GM18519 (cell line): ENCODE data around the gene KAT6B.
"Not testable (repeated sequence)": the region's sequence is repeated elsewhere in the genome, so short reads cannot be mapped to it uniquely, and the experiment has no call there.

ENCODE experiments used
- ATAC-seq: cut with Tn5 transposase; IDR thresholded peaks from one replicate; pipeline ENCODE4 v1.9.1; 2021; ENCODE audit warnings: mild to moderate bottlenecking, moderate library complexity; ENCODE audit not compliant: unreplicated experiment, low FRiP score

KAT6B gene

DNA sequence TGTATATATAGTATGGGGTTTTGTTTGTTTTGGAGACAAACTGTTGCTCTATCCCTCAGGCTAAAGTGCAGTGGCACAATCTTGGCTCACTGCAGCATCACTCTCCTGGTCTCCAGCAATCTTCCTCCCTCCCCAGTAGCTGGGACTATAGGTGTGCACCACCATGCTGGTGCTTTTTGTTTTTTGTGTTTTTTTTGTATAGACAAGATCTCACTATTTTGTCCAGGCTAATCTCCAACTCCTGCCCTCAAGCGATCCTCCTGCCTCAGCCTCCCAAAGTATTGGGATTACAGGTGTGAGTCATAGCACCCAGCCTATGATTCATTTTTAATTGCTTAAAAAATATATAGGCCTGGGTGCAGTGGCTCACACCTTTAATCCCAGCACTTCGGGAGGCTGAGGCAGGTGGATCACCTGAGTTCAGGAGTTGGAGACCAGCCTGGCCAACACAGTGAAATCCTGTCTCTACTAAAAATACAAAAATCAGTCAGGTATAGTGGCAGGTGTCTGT is 229.6 kb downstream of the KAT6B start:
- ATAC-seq = not testable (repeated sequence)

DNA sequence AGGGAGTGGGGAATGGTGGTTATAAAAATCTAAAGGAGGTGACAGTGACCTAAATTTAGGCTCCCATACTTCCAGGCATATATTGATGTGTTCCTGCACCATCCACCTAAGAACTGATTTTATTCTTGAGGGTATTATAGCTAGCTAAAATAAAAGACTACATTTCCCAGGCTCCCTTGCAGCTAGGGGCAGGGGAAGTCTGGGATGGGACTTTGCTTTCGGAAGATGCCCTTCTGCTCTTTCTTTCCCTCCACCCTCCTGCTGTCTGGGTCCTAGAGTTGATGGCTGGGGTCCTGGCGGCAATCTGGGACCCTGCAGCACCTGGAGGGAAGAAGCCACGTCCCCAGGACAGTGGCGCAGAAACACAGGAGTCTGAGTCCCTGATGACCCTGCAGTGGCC is 231.3 kb downstream of the KAT6B start:
- ATAC-seq = no peak

DNA sequence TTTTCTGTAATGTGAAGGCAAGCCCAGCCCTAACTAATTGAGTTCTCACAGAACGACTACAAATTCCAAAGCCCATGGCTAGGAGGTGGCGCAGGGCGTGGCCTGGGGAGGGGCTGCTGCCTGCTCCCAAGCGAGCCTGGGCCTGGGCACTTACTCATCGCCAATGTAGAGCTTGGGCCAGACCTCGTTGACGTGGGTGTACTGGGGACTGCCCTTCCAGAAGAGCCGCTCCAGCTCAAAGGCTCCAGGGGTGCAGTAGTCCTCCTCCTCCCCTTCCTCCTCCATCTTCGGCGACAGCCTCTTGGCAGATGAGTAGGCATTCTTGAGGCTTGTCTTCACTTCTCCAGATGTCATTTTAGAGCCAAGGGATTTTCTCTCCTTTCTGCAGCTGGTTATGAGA is 231.8 kb downstream of the KAT6B start:
- ATAC-seq = no peak

DNA sequence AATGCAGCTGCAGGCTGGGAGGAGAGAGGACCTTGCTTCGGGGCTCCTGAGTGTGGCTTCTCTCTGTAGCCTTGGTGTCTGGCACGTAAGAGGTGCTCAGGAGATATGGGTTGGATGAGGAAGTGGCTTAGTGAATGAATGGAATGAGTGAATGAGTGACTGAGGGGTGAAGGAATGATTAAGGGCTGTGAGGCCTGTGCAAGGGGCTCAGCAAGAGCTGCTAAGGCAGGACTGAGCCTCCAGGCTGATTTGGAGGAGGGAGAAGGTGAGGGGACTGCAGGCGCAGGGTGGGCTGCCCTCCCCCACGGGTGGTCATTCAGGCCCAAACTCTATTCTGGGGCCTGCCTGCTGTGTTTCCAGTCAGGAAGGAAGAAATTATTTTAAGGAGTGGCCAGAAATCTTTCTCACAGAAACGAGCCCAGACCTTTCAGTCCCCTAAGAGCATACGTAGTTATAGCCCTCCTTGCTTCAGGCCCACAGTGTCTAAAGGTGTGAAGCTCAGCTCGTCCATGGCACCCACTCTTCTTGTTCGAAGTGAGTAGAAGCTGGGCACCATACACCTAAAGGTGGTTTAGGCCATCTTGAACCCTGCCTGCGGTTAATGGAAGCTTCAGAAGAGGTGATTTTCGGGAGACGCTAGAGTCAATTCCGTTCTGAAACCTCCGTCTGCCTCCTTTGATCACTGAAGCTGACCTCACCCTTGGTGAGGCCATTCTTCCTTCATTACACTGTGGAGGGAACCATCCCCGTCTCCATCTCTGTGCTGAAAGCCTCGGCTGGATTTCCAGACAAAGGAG is 235.5 kb downstream of the KAT6B start:
- ATAC-seq = no peak

DNA sequence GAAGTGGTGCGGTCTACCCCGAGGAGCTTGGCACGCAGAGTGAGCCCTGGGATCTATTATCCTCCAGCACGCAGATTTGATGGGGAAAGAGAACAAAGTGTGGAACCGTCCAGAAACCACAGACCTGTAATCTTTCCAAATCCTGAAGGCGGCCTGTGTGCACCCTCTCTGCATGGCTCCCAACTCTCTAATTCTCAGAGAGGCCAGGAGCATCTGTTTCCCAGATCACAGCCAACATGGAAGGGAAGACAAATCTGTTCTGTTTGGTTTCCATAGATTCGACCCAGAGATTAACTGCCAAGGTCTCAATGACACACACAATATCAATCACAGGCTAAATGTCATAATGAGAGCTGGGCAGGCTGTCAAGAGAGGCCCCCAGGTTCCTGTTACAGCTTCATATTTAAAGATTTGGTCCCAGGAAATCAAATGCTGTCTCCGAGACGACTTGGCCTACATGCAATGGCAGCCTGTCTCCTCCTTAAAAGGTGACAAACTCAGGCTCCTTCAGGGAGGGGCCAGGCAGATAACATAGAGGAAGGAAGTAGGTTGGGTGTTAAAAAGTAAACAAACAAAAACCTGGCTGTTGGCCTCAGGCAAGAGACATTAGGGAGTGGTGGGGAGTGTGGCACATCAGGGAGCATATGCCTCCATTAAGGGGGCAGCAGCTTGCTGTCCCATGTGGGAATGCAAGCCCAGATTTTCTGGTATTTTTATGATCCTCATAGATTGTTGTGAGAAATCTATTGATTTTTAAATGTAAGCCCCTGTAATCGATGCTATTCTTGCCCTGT is 236.3 kb downstream of the KAT6B start:
- no peak for ATAC-seq

DNA sequence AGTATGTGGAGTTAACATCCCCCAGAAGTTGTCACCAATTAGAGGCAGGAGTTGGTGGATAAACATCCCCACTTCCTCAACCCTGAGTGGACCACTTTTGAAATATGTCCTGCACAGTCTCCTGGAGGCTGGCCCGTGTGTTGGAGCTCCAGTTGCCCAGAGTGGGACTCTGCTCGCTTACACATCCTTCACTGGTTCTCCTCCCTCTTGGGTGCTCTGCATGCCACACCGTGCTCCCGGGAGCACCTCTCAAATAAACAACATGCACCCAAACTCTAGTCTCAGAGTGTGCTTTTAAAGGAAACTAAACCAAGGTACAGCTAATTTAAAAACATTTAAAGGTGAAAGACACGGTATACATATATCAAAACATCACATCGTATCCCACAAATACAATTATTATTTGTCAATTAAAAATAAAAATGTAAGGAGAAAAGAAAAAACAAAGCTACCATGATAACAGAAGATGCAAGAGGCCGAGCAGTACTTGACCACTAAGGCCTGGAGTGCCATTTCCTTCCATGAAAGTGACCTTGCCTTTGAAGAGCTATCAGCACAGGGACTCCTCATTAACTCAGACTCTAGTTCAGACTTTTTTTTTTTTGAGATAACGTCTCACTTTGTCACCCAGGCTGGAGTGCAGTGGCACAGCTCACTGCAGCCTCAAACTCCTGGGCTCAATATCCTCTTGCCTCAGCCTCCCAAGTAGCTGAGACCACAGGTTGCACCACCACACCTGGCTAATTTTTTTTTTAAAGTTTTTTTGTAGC is 237.2 kb downstream of the KAT6B start:
- ATAC-seq = no peak

DNA sequence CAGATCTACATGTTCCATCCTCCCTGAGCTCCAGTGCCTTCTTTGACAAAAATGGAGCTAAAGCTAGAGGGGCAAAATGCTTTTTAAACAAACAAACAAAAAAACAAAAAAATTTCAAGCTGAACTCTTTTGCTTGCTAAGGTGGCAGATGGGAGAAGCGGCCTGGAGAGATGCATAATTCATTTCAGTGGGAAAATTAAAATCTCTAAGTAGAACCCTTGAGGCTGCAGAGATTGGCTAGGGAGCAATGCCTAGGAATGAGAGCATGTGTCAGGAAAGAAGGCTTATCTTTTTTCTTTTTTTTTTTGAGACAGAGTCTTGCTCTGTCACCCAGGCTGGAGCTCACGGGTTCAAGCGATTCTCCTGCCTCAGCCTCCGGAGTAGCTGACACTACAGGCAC is 238.7 kb downstream of the KAT6B start:
- ATAC-seq = no peak

DNA sequence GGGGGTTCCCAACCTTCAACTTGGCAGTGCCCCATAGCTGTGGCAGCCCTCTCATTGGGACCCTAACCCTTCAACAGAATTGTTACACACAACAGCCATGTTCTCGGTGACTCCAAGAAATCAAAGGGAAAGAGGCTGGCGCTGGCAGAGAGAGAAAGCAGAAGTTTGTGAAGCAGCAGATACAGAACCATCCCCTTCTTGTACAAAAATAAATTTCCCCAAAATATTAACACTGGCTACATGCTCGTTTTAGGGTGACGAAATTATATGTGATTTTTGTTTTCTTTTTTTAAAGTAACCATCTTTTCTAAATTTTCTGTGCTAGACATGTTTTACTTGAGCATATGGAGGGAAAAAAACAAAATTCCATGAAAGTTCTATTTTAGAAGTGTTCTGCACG is 239.9 kb downstream of the KAT6B start:
- ATAC-seq = no peak

DNA sequence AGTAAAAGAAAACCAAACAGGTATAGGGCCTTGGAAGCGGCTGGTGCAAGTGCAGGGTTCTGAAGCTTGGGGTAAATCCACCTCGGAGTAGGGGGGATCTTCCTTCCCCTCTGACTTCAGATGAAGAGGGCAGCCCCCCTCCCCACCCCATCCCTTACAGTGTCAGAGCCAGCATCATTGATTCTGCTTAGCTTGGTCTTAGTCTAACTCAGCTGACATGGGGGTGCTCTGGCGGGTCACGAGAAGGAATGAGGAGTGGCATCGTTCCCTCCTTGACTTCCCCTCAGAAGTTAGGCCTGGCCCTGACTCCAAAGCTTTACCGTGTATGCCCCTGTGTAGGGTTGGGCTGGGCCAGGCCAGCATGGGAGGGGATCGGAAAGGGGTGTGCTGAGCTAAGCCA is 240.9 kb downstream of the KAT6B start:
- ATAC-seq = no peak

DNA sequence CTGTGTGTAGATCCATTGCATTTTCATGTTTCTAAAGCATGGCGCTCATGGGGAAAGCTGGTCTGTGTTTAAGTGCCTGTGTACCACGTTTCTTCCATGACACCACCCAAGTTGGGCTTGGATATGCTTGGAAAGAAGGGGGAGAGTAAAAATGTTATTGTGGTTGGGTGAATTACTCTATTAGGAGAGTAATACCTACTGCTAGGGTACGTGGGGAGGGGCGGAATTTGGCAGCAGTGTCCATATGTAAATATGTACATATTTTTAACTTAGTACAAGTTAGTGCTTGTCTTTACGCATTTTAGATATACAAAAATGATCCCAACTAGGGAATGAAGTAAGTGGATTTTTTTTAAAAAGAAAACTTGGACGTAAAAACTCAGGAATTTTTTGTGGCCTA is 242.1 kb downstream of the KAT6B start:
- ATAC-seq = no peak

DNA sequence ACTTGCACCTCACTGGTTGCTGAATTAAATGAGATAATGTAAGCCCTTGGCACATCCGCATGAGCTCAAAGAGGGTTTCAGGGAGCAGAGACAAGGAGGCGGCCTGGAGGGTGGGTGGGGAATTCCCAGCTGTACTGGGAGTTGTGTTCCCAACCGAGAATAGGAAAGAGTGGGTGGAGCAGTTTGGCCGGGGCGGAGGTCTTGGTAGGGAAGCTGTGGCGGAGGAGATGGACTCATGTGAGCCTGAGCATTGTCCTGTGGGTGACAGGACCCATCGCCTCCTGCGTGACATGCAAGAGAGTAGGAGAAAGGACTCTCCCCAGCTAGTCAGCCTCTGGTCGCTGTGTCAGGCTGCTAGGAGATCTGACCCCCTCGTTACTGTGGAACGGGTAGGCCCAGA is 244.1 kb downstream of the KAT6B start:
- ATAC-seq = no peak

DNA sequence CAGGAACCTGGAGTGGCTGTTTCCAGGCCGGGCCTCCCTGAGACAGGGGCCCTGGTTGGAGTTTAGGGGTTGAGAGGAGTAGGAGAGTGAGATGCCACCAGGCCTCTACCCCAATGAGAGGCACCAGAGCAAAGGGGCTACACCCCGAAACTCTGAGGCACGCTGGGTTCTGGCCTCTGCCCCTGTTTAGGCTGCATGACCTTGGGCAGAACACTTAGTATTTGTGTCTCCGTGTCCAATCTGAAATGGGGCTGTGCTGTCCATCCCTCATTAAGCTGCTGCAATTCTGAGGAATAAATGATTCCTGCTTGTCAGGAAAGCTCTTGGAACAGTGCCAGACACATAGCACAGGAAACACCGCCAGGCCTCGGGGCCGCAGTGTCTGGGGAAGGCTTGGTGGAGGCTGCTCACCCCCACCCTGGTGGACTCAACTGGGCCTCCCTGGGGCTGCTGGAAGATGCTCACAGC is 244.6 kb downstream of the KAT6B start:
- no peak for ATAC-seq

DNA sequence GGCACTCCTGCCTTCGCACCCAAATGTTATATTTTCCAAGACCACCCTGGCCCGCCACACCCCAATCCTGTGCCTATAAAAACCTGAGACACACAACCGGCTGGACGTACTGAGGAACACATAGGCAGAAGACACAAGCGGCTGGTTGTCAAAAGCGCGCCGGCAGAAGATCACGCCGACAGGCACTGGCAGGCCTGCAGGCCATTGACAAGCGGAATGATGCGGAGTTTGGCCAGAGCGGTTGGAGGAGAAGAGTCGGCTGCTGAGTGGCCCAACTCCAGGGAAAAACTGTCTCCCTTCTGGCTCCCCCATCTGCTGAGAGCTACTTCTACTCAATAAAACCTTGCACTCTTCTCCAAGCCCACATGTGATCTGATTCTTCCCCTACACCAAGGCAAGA is 245.4 kb downstream of the KAT6B start:
- ATAC-seq = no peak

DNA sequence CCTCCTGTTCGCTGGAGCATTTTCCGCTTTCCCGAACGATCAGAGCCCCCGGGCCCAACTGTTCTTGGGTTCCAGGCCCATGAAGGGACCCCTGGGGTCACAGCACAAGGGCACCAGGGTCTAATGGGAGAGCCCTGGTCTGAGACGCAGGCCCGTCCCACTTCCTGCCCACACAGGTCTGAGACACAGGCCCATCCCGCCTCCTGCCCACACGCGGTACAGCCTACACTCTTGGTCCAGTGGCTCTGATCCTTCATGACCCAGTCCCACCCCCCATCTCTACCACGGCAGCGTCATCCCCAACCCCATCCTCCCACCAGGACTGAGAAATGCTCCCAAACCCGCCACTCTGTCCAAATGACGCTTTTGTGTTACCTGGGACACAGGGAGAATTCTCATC is 246.3 kb downstream of the KAT6B start:
- ATAC-seq = no peak

DNA sequence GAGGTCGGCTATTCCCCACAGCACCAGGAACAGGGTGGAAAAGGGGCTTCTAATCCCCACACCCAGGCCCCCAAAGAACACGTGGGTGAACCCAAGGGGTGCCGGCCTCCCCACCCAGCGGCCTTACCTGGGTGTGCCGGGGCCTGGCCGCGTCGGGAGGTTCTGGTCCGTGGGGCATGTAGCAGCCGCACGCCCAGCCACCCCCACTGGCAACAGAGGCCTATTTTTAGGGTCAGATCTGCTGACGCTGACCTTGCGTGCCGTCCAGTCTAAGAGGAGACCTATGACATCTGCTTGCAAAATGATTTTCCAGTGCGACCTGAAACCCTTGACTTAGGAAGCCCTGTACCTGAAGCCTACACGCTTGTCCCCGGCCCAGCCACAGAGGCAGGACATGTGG is 247.0 kb downstream of the KAT6B start:
- no peak for ATAC-seq

DNA sequence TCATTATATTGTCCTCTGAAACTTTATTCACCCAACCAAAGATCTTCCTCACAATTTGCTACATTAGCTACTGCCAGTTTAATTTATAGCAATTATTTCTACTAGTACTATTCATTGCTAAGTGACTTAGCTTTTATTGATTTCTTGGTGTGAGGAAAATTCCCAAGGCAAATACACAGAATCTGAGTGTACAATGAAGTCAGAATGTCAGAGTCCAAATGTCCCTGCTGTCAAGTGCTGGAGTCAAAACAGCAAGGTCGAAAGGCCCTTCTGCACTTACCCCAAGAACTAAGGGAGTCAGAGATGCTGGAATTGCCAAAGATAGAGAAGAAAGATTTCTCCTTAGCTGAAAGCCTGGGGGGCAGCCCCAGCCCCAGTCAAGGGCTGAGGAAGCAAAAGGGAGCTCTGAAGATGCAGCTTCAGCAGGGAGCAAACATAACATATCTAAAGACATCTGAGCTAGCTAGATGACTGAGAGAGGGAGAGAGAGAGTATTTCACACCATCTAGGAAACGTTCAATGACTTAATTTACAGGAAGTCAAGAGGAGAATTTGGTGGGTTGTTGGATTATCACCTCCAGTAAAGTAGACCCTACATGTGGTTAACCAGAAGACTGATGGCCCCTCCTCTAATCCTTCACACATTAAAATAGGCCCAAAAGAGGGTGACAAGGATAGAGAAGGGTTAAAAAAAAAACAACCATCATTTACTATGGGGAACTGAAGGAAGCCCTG is 248.5 kb downstream of the KAT6B start:
- no peak for ATAC-seq

DNA sequence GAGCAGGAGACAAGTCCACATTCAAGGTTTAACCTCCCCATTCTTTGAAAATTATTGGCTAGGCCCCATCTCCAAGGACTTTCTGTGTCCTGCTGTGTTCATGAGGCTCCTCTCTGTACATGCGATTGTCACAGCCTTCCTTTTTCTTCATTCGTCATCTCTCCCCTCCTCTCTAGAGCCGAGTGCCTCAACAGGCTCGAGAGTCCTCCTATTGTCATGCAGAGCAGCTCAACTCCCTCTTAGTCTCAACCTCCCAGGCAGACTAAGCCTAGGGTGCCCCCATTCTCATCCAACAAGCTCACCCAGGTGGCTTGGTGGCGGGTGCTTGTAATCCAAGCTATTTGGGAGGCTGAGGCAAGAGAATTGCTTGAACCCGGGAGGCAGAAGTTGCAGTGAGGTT is 249.9 kb downstream of the KAT6B start:
- no peak for ATAC-seq

DNA sequence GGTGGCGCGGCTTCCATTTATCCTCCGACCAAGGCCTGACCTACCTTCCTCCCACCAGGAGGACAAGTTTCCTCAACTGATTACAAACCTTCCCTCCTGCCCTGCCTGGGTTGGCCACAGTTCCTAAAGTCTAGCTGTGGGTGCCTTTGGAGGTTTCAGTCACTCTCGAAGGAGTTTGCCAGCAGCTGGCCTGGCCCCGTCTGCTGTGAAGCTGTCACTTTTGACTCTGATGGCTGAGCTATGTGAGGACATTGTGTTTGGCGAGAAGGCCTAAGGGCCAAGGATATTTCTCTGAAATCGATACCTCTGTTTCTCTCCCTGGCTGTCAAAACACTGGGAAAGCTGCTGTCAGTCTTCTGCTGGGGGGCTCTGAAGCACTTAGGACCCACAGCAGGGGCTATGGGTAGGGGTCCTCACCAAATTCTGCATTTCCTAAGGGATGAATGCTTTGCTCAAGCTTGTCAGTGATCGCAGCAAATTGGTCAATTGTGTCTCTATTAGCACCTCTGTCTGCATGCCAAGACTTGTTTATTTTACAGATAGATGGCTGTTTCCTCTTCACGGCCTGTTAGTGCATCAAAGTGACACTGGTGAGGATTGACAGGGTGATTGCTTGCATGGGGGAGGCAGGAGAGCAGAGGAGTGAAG is 253.2 kb downstream of the KAT6B start:
- ATAC-seq = no peak

DNA sequence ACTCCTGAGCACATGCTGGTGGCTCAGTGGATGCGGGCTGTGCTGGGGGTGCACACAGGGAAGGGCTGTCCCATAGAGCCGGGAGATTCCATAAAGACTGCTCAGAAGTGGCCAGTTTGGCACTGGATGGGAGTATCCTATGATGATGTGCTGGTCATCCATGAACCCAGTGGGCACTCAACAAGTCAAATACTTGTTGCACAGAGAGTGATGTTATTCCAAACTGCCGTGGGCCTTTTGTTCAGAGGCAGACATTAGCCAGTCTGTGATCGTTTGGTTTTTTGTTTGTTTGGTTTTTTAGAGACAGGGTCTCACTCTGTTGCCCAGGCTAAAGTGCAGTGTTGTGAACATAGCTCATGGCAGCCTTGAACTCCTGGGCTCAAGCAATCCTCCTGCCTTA is 254.2 kb downstream of the KAT6B start:
- ATAC-seq = no peak

DNA sequence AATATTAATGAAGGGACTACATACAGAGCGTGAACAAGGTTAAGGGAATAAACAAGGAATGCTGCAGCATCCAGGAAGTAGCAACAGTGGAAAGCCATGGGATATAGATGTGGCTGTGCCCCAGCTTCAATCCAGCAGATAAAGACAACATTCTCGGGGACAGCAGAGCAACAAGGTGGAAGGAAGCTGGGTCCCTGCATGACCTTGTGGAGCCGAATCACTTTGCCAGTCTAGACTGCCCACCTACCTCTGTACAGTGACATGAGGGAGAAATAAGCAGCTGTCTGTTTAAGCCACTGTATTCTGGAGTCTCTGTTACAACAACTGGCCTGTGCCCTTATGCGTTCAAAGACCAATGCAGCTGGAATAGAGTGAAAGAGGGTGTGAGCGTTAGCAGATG is 255.0 kb downstream of the KAT6B start:
- ATAC-seq = no peak
